Peyer's patch (tissue), 4 donors: Measurements from ENCODE around the gene ZNF649.

Experiments used
- CTCF ChIP-seq, 6 experiments: fragments of 450-650 bp in 4 of 6; fragments of 200-600 bp in 2 of 6; sonication (generic) in 1 of 6; IDR thresholded peaks; one replicate each; pipeline ENCODE4 v1.5.1; 2017 to 2019; ENCODE audit warnings: antibody characterized with exemption in 6 of 6, mild to moderate bottlenecking in 3 of 6, moderate library complexity in 1 of 6
- POLR2A ChIP-seq, 2 donors: fragments of 450-650 bp; IDR thresholded peaks; one replicate each; pipeline ENCODE4 v1.5.1; 2017; ENCODE audit warnings: antibody characterized with exemption in 2 of 2, mild to moderate bottlenecking in 2 of 2, moderate library complexity in 2 of 2

GRCh38 chr19:51901860-51902259 lies 3.0 kb downstream of the ZNF649 start:
- TF ChIP-seq POLR2A (IDR thresholded peaks at IDR 0.05), result no peak
- TF ChIP-seq CTCF (IDR thresholded peaks at IDR 0.05), result no peak
